H1 (cell line): ENCODE results near the gene KLHL17.

Experiments used
- EZH2 ChIP-seq: fragments of 200-600 bp; sonication (generic); IDR thresholded peaks from 2 replicates; pipeline ENCODE4 v1.7.1; 2012; ENCODE audit warnings: low read depth, mild to moderate bottlenecking, moderate library complexity, low read length, inconsistent platforms; ENCODE audit not compliant: severe bottlenecking
- KDM1A ChIP-seq: fragments of 200-600, 300-600 bp; sonication (generic); IDR thresholded peaks from 2 replicates; pipeline ENCODE4 v1.7.1; 2016; ENCODE audit warnings: mild to moderate bottlenecking, low read length, borderline replicate concordance
- POLR2AphosphoS5 ChIP-seq: IDR thresholded peaks from 2 replicates; pipeline ENCODE4 v1.6.1; 2011; ENCODE audit warnings: low read depth, low read length
- USF2 ChIP-seq: IDR thresholded peaks from 2 replicates; pipeline ENCODE4 v1.6.1; 2011; ENCODE audit warnings: low read length, improper control_type of control experiment
- TF ChIP-seq, protein P1 (sequence below), 3 experiments: IDR thresholded peaks; 1 replicate in 2 of 3; 2 replicates in 1 of 3; pipeline versions ENCODE4 v1.5.1 to v1.6.1; 2011; ENCODE audit warnings: low read length in 3 of 3, mild to moderate bottlenecking in 3 of 3, inconsistent platforms in 2 of 3, low read depth in 1 of 3, moderate library complexity in 1 of 3; ENCODE audit not compliant: insufficient read depth in 1 of 3; ENCODE audit errors: control extremely low read depth in 1 of 3

DNA sequence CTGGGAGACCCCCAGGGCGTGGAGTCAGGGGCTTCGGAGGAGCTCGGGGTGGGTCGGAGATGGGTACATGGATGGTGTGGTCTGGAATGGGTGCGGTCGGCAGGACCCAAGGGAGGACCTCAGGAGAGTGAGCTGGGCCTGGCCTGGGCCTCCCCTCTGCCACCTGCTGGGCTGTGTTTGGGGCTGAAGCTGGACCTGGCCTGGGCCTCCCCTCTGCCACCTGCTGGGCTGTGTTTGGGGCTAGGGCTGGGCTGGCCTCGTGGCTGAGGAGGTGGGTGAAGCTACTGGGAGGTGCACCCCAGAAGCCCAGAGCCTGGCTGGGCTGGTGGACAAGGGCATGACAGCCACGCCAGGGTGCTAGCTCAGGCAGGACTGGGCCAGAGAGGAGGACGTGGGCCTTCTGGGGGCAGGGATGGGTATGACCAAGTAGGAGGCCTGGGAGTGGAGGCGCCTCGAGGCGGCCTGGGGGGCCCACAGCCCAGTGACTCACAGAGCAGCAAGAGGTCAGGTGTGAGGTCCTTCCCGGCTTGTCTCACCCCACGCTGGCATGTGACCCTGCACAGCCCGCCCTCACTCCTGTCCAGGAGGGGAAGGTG lies 22.2 kb upstream of the KLHL17 start:
- TF ChIP-seq POLR2AphosphoS5 (no peak), KDM1A (no peak), EZH2 (no peak), USF2 (no peak)
- TF ChIP-seq, protein P1, sequence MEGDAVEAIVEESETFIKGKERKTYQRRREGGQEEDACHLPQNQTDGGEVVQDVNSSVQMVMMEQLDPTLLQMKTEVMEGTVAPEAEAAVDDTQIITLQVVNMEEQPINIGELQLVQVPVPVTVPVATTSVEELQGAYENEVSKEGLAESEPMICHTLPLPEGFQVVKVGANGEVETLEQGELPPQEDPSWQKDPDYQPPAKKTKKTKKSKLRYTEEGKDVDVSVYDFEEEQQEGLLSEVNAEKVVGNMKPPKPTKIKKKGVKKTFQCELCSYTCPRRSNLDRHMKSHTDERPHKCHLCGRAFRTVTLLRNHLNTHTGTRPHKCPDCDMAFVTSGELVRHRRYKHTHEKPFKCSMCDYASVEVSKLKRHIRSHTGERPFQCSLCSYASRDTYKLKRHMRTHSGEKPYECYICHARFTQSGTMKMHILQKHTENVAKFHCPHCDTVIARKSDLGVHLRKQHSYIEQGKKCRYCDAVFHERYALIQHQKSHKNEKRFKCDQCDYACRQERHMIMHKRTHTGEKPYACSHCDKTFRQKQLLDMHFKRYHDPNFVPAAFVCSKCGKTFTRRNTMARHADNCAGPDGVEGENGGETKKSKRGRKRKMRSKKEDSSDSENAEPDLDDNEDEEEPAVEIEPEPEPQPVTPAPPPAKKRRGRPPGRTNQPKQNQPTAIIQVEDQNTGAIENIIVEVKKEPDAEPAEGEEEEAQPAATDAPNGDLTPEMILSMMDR (IDR thresholded peaks at IDR 0.05; ENCODE audit: control extremely low read depth in 1 of 3, insufficient read depth in 1 of 3, low read depth in 1 of 3, low read length in 3 of 3) = no peak; a peak in 1 of 4 replicates
